Measurements from ENCODE around the gene NKAIN4. TPM values are rescaled to one million over a fixed set of nuclear protein-coding genes. Genes with fewer than 3 reads are reported as not detected.
"Not testable (repeated sequence)": the region's sequence is repeated elsewhere in the genome, so short reads cannot be mapped to it uniquely, and the experiment has no call there.

Gene NKAIN4
- total and polyA plus RNA-seq, 8 donors: 1.1 to 18.1 (median 7.8) TPM; not detected in 1

- no peaks in the 10 kb centered on the region for H3K9me3 ChIP-seq
- peaks cover 0 to 4% of the 10 kb centered on the region in 2 donors for H3K4me1 ChIP-seq
- TF ChIP-seq CTCF (IDR thresholded peaks at IDR 0.05): no peak
- no peaks in the 10 kb centered on the region for H3K36me3 ChIP-seq
- no peak overlapping the region for H3K27ac ChIP-seq
- peak in 1 of 4 donors; percentile 63 for DNase-seq
- intact Hi-C loops (cut with DNase I): no loop called here
- no peak overlapping the region for H3K4me3 ChIP-seq
- ATAC-seq: peak; percentile 50
- peaks cover 3 to 35% of the 10 kb centered on the region in 2 donors for H3K27me3 ChIP-seq
These were observed 29.7 kb downstream of the NKAIN4 start for GRCh38 chr20:63224412-63225081.

- Histone ChIP-seq H3K27ac (no peak overlapping the region), H3K9me3 (no peaks in the 10 kb centered on the region), H3K27me3 (peaks cover 3 to 27% of the 10 kb centered on the region in 2 donors), H3K4me3 (no peak overlapping the region), H3K36me3 (no peaks in the 10 kb centered on the region), H3K4me1 (peaks cover 0 to 4% of the 10 kb centered on the region in 2 donors)
- intact Hi-C loops (cut with DNase I): no loop called here
- TF ChIP-seq CTCF (IDR thresholded peaks at IDR 0.05): no peak
- ATAC-seq (no peak), DNase-seq (no peak)
These were observed 30.4 kb downstream of the NKAIN4 start for GRCh38 chr20:63223826-63224207.

GRCh38 chr20:63223121-63223825, 31.0 kb downstream of the NKAIN4 start:
- ATAC-seq (peak; percentile 61), DNase-seq (peak in 1 of 4 donors; percentile 23)
- no peak overlapping the region for H3K27ac ChIP-seq
- intact Hi-C loops (cut with DNase I): no loop called here
- peaks cover 0 to 4% of the 10 kb centered on the region in 2 donors for H3K4me1 ChIP-seq
- H3K36me3 ChIP-seq: no peaks in the 10 kb centered on the region
- peaks cover 0 to 22% of the 10 kb centered on the region in 2 donors for H3K27me3 ChIP-seq
- peak; percentile 70 to 72 for TF ChIP-seq CTCF (IDR thresholded peaks at IDR 0.05)
- no peak overlapping the region for H3K4me3 ChIP-seq
- no peaks in the 10 kb centered on the region for H3K9me3 ChIP-seq

GRCh38 chr20:63222541-63222940, 31.7 kb downstream of the NKAIN4 start:
- peak in 1 of 4 donors; percentile 29 for DNase-seq
- H3K27ac ChIP-seq: no peak overlapping the region
- no peak for ATAC-seq
- H3K9me3 ChIP-seq: no peaks in the 10 kb centered on the region
- H3K4me3 ChIP-seq: no peak overlapping the region
- intact Hi-C loops (cut with DNase I): no loop called here
- TF ChIP-seq CTCF (IDR thresholded peaks at IDR 0.05): no peak
- peaks cover 0 to 4% of the 10 kb centered on the region in 2 donors for H3K4me1 ChIP-seq
- H3K27me3 ChIP-seq: peaks cover 0 to 17% of the 10 kb centered on the region in 2 donors
- no peaks in the 10 kb centered on the region for H3K36me3 ChIP-seq

GRCh38 chr20:63221400-63222053, 32.7 kb downstream of the NKAIN4 start:
- H3K27ac ChIP-seq; H3K9me3 ChIP-seq; ATAC-seq; H3K36me3 ChIP-seq; intact Hi-C loops (cut with DNase I); H3K4me3 ChIP-seq: not testable (repeated sequence)
- DNase-seq: peak in 1 of 4 donors; percentile 18
- Histone ChIP-seq H3K27me3 (peaks cover 0 to 17% of the 10 kb centered on the region in 2 donors), H3K4me1 (peaks cover 4 to 10% of the 10 kb centered on the region in 2 donors)
